ENCODE measurements around the gene NKAIN1. TPM values are rescaled to one million over a fixed set of nuclear protein-coding genes. Genes with fewer than 3 reads are reported as not detected.

NKAIN1 gene
- total RNA-seq, 1 experiment from 2014 or later = 0.18 TPM

- Histone ChIP-seq H3K79me2 (ENCODE audit: low read length) (peaks cover 7% of the 10 kb centered on the region; the same call in 1 of the 2 replicates), H3K27ac (ENCODE audit: low read length) (no peak overlapping the region), H3K27me3 (ENCODE audit: low read length) (no peaks in the 10 kb centered on the region), H3K9me2 (replicated peaks; ENCODE audit: low read length) (no peaks in the 10 kb centered on the region), H3K9ac (ENCODE audit: low read length) (no peak overlapping the region), H3K36me3 (ENCODE audit: low read depth, low read length) (peaks cover 47% of the 10 kb centered on the region), H3K4me1 (ENCODE audit: insufficient read depth, low read length) (no peaks in the 10 kb centered on the region), H3F3A (ENCODE audit: low read length, unreplicated experiment) (no peaks in the 10 kb centered on the region), H2AFZ (ENCODE audit: low read length) (no peak overlapping the region), H3K4me3 (ENCODE audit: low read length) (no peak overlapping the region), H4K20me1 (ENCODE audit: low read length) (0 out of 2 replicates have a peak, but pooled peaks cover 4% of the 10 kb centered on the region), H3K9me3 (ENCODE audit: low read length) (no peaks in the 10 kb centered on the region), H3K4me2 (ENCODE audit: low read length) (no peak overlapping the region)
- DNase-seq = no peak
- POLR2A ChIA-PET (ENCODE audit: unreplicated experiment) = no interaction called here
- TF ChIP-seq EZH2phosphoT487 (IDR thresholded peaks at IDR 0.05; ENCODE audit: borderline replicate concordance, low read length) (no peak), EZH2 (IDR thresholded peaks at IDR 0.05; ENCODE audit: low read length, unreplicated experiment) (no peak)
- TF ChIP-seq, protein P1, sequence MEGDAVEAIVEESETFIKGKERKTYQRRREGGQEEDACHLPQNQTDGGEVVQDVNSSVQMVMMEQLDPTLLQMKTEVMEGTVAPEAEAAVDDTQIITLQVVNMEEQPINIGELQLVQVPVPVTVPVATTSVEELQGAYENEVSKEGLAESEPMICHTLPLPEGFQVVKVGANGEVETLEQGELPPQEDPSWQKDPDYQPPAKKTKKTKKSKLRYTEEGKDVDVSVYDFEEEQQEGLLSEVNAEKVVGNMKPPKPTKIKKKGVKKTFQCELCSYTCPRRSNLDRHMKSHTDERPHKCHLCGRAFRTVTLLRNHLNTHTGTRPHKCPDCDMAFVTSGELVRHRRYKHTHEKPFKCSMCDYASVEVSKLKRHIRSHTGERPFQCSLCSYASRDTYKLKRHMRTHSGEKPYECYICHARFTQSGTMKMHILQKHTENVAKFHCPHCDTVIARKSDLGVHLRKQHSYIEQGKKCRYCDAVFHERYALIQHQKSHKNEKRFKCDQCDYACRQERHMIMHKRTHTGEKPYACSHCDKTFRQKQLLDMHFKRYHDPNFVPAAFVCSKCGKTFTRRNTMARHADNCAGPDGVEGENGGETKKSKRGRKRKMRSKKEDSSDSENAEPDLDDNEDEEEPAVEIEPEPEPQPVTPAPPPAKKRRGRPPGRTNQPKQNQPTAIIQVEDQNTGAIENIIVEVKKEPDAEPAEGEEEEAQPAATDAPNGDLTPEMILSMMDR (conservative IDR thresholded peaks at IDR 0.05; ENCODE audit: low read depth, low read length) = no peak
- no peak for ATAC-seq
- CTCF ChIA-PET = no interaction called here
- intact Hi-C loops (cut with micrococcal nuclease) = no loop called here
- BruUV-seq (replicated peaks) = no TSS peak
Observed at GRCh38 chr1:31273619-31274018, 33.9 kb upstream of the NKAIN1 start.

DNA sequence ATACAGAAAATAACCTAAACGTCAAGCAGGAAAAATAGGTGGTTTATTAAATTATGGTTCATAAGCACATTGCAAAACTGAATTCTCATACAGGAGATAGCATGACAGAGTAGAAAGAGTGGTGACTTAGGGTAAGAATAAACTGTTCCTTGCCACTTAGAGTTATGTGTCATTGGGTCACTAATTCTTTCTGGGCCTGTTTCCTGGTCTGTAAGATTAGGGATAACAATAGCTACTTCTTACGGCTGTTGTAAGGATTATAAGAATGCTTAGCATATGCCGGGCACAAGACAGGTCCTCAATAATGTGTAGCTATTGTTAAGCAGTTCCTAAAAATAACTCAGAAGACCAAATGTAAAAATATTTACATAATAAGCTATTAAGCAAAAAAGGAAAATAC lies 32.7 kb upstream of the NKAIN1 start:
- ATAC-seq = no peak
- ChIA-PET CTCF (no interaction called here), POLR2A (ENCODE audit: unreplicated experiment) (no interaction called here)
- no peak overlapping the region for H3K4me2 ChIP-seq (ENCODE audit: low read length)
- H3K9ac ChIP-seq (ENCODE audit: low read length) = no peak overlapping the region
- peaks cover 7% of the 10 kb centered on the region; the same call in 1 of the 2 replicates for H3K79me2 ChIP-seq (ENCODE audit: low read length)
- no peaks in the 10 kb centered on the region for H3K9me3 ChIP-seq (ENCODE audit: low read length)
- 0 out of 2 replicates have a peak, but pooled peaks cover 4% of the 10 kb centered on the region for H4K20me1 ChIP-seq (ENCODE audit: low read length)
- H3F3A ChIP-seq (ENCODE audit: low read length, unreplicated experiment) = no peaks in the 10 kb centered on the region
- TF ChIP-seq, protein P1 (conservative IDR thresholded peaks at IDR 0.05; ENCODE audit: low read depth, low read length) = no peak
- no peak for TF ChIP-seq EZH2phosphoT487 (IDR thresholded peaks at IDR 0.05; ENCODE audit: borderline replicate concordance, low read length)
- TF ChIP-seq EZH2 (IDR thresholded peaks at IDR 0.05; ENCODE audit: low read length, unreplicated experiment) = no peak
- H2AFZ ChIP-seq (ENCODE audit: low read length) = no peak overlapping the region
- H3K27me3 ChIP-seq (ENCODE audit: low read length) = no peaks in the 10 kb centered on the region
- H3K4me1 ChIP-seq (ENCODE audit: insufficient read depth, low read length) = no peaks in the 10 kb centered on the region
- intact Hi-C loops (cut with micrococcal nuclease) = no loop called here
- H3K36me3 ChIP-seq (ENCODE audit: low read depth, low read length) = peaks cover 45% of the 10 kb centered on the region
- no peak for DNase-seq
- H3K9me2 ChIP-seq (replicated peaks; ENCODE audit: low read length) = no peaks in the 10 kb centered on the region
- BruUV-seq (replicated peaks) = no TSS peak
- H3K27ac ChIP-seq (ENCODE audit: low read length) = no peak overlapping the region
- H3K4me3 ChIP-seq (ENCODE audit: low read length) = no peak overlapping the region

GRCh38 chr1:31266547-31266946 lies 26.9 kb upstream of the NKAIN1 start:
- no peaks in the 10 kb centered on the region for H3K27me3 ChIP-seq (ENCODE audit: low read length)
- ChIA-PET POLR2A (ENCODE audit: unreplicated experiment) (interaction anchor here (0.7 kb wide), 1 partner anchor 12 kb away, joined by 3 read pairs; no protein-coding TSS in a partner anchor), CTCF (no interaction called here)
- no peaks in the 10 kb centered on the region for H3F3A ChIP-seq (ENCODE audit: low read length, unreplicated experiment)
- H3K4me1 ChIP-seq (ENCODE audit: insufficient read depth, low read length) = peaks cover 10% of the 10 kb centered on the region; the same call in 1 of the 2 replicates
- H2AFZ ChIP-seq (ENCODE audit: low read length) = no peak overlapping the region
- ATAC-seq (no peak), DNase-seq (no peak)
- no peak overlapping the region for H3K27ac ChIP-seq (ENCODE audit: low read length)
- H3K9ac ChIP-seq (ENCODE audit: low read length) = no peak overlapping the region
- no TSS peak for BruUV-seq (replicated peaks)
- peaks cover 53% of the 10 kb centered on the region for H3K36me3 ChIP-seq (ENCODE audit: low read depth, low read length)
- intact Hi-C loops (cut with micrococcal nuclease) = loop anchor here (10.0 kb wide), 1 partner anchor 68 kb away; no protein-coding TSS in a partner anchor
- H3K9me2 ChIP-seq (replicated peaks; ENCODE audit: low read length) = no peaks in the 10 kb centered on the region
- H3K79me2 ChIP-seq (ENCODE audit: low read length) = no peaks in the 10 kb centered on the region
- H4K20me1 ChIP-seq (ENCODE audit: low read length) = no peaks in the 10 kb centered on the region
- H3K9me3 ChIP-seq (ENCODE audit: low read length) = no peaks in the 10 kb centered on the region
- no peak overlapping the region for H3K4me2 ChIP-seq (ENCODE audit: low read length)
- TF ChIP-seq, protein P1 (conservative IDR thresholded peaks at IDR 0.05; ENCODE audit: low read depth, low read length) = no peak
- TF ChIP-seq EZH2 (IDR thresholded peaks at IDR 0.05; ENCODE audit: low read length, unreplicated experiment) = no peak
- TF ChIP-seq EZH2phosphoT487 (IDR thresholded peaks at IDR 0.05; ENCODE audit: borderline replicate concordance, low read length) = no peak
- no peak overlapping the region for H3K4me3 ChIP-seq (ENCODE audit: low read length)
